GM10248 (cell line): ENCODE data around the gene PARL.

Experiments
- CTCF ChIA-PET: fragments of 300-600 bp; sonication (Branson Sonifier 250); formaldehyde crosslinking; extraction: SDS; loops from one replicate; lab custom pipeline; 2021; ENCODE audit warnings: antibody characterized with exemption; lab: Yijun Ruan, JAX
- POLR2A ChIA-PET: fragments of 350-650 bp; sonication (Branson Sonifier 250); formaldehyde crosslinking; extraction: SDS; loops from one replicate; lab custom pipeline; 2020; ENCODE audit warnings: antibody characterized with exemption; lab: Yijun Ruan, JAX
- DNase-seq: peaks from one replicate; pipeline ENCODE4 v3.0.0; 2012; ENCODE audit errors: extremely low spot score
- CTCF ChIP-seq: IDR thresholded peaks from 2 replicates; pipeline ENCODE4 v1.5.1; 2012; ENCODE audit warnings: mild to moderate bottlenecking, low read depth; ENCODE audit errors: extremely low read depth, missing control alignments, control extremely low read depth

The PARL gene

GRCh38 chr3:183818706-183819624, 65.7 kb downstream of the PARL start:
- DNase-seq: no peak
- TF ChIP-seq CTCF: no peak
- CTCF ChIA-PET: interaction anchor here (0.7 kb wide), 1 partner anchor 19 kb away, joined by 3 read pairs; no protein-coding TSS in a partner anchor
- POLR2A ChIA-PET: no interaction called here

- TF ChIP-seq CTCF: no peak
- ChIA-PET POLR2A (no interaction called here), CTCF (interaction anchor here (0.7 to 1.0 kb wide), 2 partner anchors 12 to 18 kb away, joined by 3 read pairs; no protein-coding TSS in a partner anchor)
- no peak for DNase-seq
Observed at GRCh38 chr3:183818041-183818620, 66.5 kb downstream of the PARL start.

- CTCF ChIA-PET: interaction anchor here (1.0 kb wide), 1 partner anchor 12 kb away, joined by 3 read pairs; no protein-coding TSS in a partner anchor
- POLR2A ChIA-PET: no interaction called here
- DNase-seq: no peak
- TF ChIP-seq CTCF: no peak
Observed at GRCh38 chr3:183817639-183818038, 67.0 kb downstream of the PARL start.

- ChIA-PET POLR2A (interaction anchor here (0.6 kb wide), 1 partner anchor 64 kb away, joined by 5 read pairs; no protein-coding TSS in a partner anchor), CTCF (interaction anchor here (1.0 kb wide), 1 partner anchor 13 kb away, joined by 3 read pairs; no protein-coding TSS in a partner anchor)
- TF ChIP-seq CTCF: no peak
- no peak for DNase-seq
Observed at GRCh38 chr3:183816681-183817510, 67.8 kb downstream of the PARL start.

GRCh38 chr3:183815951-183816475, 68.7 kb downstream of the PARL start:
- DNase-seq: no peak
- ChIA-PET POLR2A (no interaction called here), CTCF (interaction anchor here (1.3 to 1.4 kb wide), 2 partner anchors 11 to 68 kb away, joined by 3 to 5 read pairs; no protein-coding TSS in a partner anchor)
- no peak for TF ChIP-seq CTCF
